Endothelial cell of hepatic sinusoid (primary cell): ENCODE data around the gene TMED6.

ENCODE experiments used
- in situ Hi-C: cut with HindIII; loops from 2 replicates; pipeline ENCODE4 v1.10.0; 2017; ENCODE audit warnings: low sequenced_read_pairs

Gene TMED6

GRCh38 chr16:69325784-69326171, 25.8 kb downstream of the TMED6 start:
- in situ Hi-C loops, result loop anchor here (5.0 kb wide), 1 partner anchor 98 kb away; no protein-coding TSS in a partner anchor

GRCh38 chr16:69324585-69325253, 26.9 kb downstream of the TMED6 start:
- in situ Hi-C loops, result loop anchor here (5.0 kb wide), 1 partner anchor 97 kb away; no protein-coding TSS in a partner anchor

- in situ Hi-C loops, result no loop called here
These were observed 27.5 kb downstream of the TMED6 start for GRCh38 chr16:69324013-69324531.

GRCh38 chr16:69323415-69323814, 28.2 kb downstream of the TMED6 start:
- in situ Hi-C loops, result no loop called here

GRCh38 chr16:69322343-69322742, 29.2 kb downstream of the TMED6 start:
- in situ Hi-C loops, result no loop called here

GRCh38 chr16:69321080-69321479, 30.5 kb downstream of the TMED6 start:
- in situ Hi-C loops, result no loop called here

- in situ Hi-C loops, result no loop called here
These were observed 30.9 kb downstream of the TMED6 start for GRCh38 chr16:69320740-69321073.

- in situ Hi-C loops, result no loop called here
These were observed 31.5 kb downstream of the TMED6 start for GRCh38 chr16:69319826-69320739.

GRCh38 chr16:69319381-69319780, 32.2 kb downstream of the TMED6 start:
- in situ Hi-C loops, result no loop called here

- in situ Hi-C loops, result no loop called here
These were observed 32.7 kb downstream of the TMED6 start for GRCh38 chr16:69318911-69319289.

- in situ Hi-C loops, result no loop called here
These were observed 33.2 kb downstream of the TMED6 start for GRCh38 chr16:69318177-69318910.

GRCh38 chr16:69316595-69317034, 35.0 kb downstream of the TMED6 start:
- in situ Hi-C loops, result no loop called here

- in situ Hi-C loops, result no loop called here
These were observed 35.9 kb downstream of the TMED6 start for GRCh38 chr16:69315486-69316311.

- in situ Hi-C loops, result no loop called here
These were observed 37.1 kb downstream of the TMED6 start for GRCh38 chr16:69314534-69314933.

GRCh38 chr16:69313469-69313868, 38.1 kb downstream of the TMED6 start:
- in situ Hi-C loops, result no loop called here

GRCh38 chr16:69311533-69312387, 39.8 kb downstream of the TMED6 start:
- in situ Hi-C loops, result no loop called here

GRCh38 chr16:69310653-69311532, 40.7 kb downstream of the TMED6 start, which contains the start of gene VPS4A:
VPS4A (plus strand) TSS chr16:69311350; CDS start chr16:69311512, 162 bp downstream.
- in situ Hi-C loops, result no loop called here

GRCh38 chr16:69309316-69309715, 42.3 kb downstream of the TMED6 start:
- in situ Hi-C loops, result loop anchor here (10.0 kb wide), 1 partner anchor 175 kb away; the partner anchor contains the start of genes CHTF8 and UTP4
